Panc1 (cell line): ENCODE measurements around the gene MCM6. TPM values are rescaled to one million over a fixed set of nuclear protein-coding genes. Genes with fewer than 3 reads are reported as not detected.

Source experiments
- ATAC-seq: fragments of 200-7000 bp; cut with Tn5 transposase; 2 replicates; pipeline ENCODE4 v1.9.1; 2020; ENCODE audit warnings: mild to moderate bottlenecking, moderate library complexity
- BruUV-seq: library from RNA; stranded (reverse); fragments of 400-500 nt; replicated peaks from 2 replicates; lab custom pipeline; 2021; lab: Mats Ljungman, UMichigan
- CTCF ChIA-PET: fragments of 300-600 bp; sonication (Branson Sonifier 250); formaldehyde crosslinking; loops from one replicate; lab custom pipeline; 2022; ENCODE audit warnings: antibody characterized with exemption; lab: Charles Lee
- POLR2A ChIA-PET: fragments of 300-600 bp; sonication (Branson Sonifier 250); formaldehyde crosslinking; loops from one replicate; lab custom pipeline; 2022; ENCODE audit warnings: antibody characterized with exemption; lab: Charles Lee
- DNase-seq: peaks from one replicate; pipeline ENCODE4 v3.0.0-alpha.2; 2010; ENCODE audit warnings: low read depth, low spot score
- H3K27ac ChIP-seq: 2 replicates; pipeline ENCODE4 v1.5.1; 2011; ENCODE audit warnings: mild to moderate bottlenecking, low read length, inconsistent platforms
- H3K27me3 ChIP-seq: fragments of 200-500 bp; sonication (Bioruptor generic); 2 replicates; pipeline ENCODE4 v1.6.0; 2014; ENCODE audit warnings: low read length, inconsistent platforms; ENCODE audit not compliant: control insufficient read depth, insufficient read depth
- H3K36me3 ChIP-seq: fragments of 200-500 bp; sonication (Bioruptor generic); 2 replicates; pipeline ENCODE4 v1.5.1; 2014; ENCODE audit warnings: inconsistent platforms, mild to moderate bottlenecking, low read length, moderate library complexity; ENCODE audit not compliant: control insufficient read depth, insufficient read depth
- H3K4me1 ChIP-seq: 2 replicates; pipeline ENCODE4 v1.5.1; 2011; ENCODE audit warnings: inconsistent platforms, mild to moderate bottlenecking, low read length, moderate library complexity; ENCODE audit not compliant: control insufficient read depth, insufficient read depth
- H3K4me3 ChIP-seq, 2 experiments: 2 replicates each; pipeline ENCODE4 v1.5.1; 2011 to 2012; ENCODE audit warnings: low read depth in 2 of 2, low read length in 2 of 2, mild to moderate bottlenecking in 2 of 2, inconsistent platforms in 1 of 2, moderate library complexity in 1 of 2
- H3K9me3 ChIP-seq: fragments of 200-500 bp; sonication (Bioruptor generic); 2 replicates; pipeline ENCODE4 v1.5.1; 2014; ENCODE audit warnings: low read depth, mild to moderate bottlenecking, inconsistent platforms, low read length, moderate library complexity; ENCODE audit not compliant: control insufficient read depth, insufficient read depth
- POLR2AphosphoS5 ChIP-seq: IDR thresholded peaks from 2 replicates; pipeline ENCODE4 v1.6.1; 2012; ENCODE audit warnings: mild to moderate bottlenecking, low read depth, low read length, moderate library complexity
- SIN3A ChIP-seq: IDR thresholded peaks from 2 replicates; pipeline ENCODE4 v1.6.1; 2012; ENCODE audit warnings: low read depth, mild to moderate bottlenecking, low read length, moderate library complexity, borderline replicate concordance; ENCODE audit not compliant: insufficient read depth
- TCF7L2 ChIP-seq: IDR thresholded peaks from 2 replicates; pipeline ENCODE4 v1.6.1; 2011; ENCODE audit warnings: mild to moderate bottlenecking, low read depth, low read length, inconsistent platforms
- in situ Hi-C: cut with HindIII; loops from 2 replicates; pipeline ENCODE4 v1.10.0; 2016; ENCODE audit warnings: low sequenced_read_pairs, low pct_unique_long_range_greater_than_20kb
- intact Hi-C: fragments of 100-400 bp; cut with micrococcal nuclease; formaldehyde crosslinking; loops from one replicate; pipeline ENCODE4 v1.10.0; 2022; ENCODE audit not compliant: unreplicated experiment
- total RNA-seq: library from RNA; stranded (reverse); gene quantifications from one replicate; pipeline ENCODE4 v1.2.1, GENCODE V29; 2021; ENCODE audit not compliant: unreplicated experiment
- TF ChIP-seq, protein P1 (sequence below), 2 experiments: IDR thresholded peaks; 2 replicates each; pipeline ENCODE4 v1.6.1; 2011 to 2012; ENCODE audit warnings: low read depth in 2 of 2, control low read depth in 1 of 2, low read length in 1 of 2, mild to moderate bottlenecking in 1 of 2, moderate library complexity in 1 of 2; ENCODE audit not compliant: insufficient read depth in 1 of 2
- TF ChIP-seq, protein P2 (sequence below): fragments of 450-650 bp; IDR thresholded peaks from 2 replicates; pipeline ENCODE4 v1.5.1; 2017; ENCODE audit warnings: mild to moderate bottlenecking

The MCM6 gene
- total RNA-seq, 1 experiment from 2014 or later: 54.3 TPM

DNA sequence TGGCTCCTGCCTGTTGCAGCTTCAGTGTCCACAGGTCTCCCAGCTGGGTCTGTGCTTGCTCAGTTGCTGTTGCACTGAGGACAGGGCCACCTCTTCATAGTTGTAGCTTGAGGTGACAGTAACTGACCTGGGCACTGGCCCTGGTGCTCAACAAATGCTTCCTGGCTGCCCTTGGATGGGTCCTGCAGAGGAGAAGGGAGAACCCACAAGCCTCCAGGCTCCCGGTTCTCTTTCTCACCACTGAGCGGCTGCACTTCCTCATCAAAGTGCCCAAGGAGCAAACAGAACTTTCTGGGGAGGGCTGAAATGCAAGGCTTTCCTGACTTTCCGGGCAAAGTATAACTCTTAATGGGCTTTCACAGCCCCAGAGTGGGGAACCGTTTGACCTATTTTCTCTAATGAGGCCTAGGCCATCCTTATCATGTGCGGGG, 78.0 kb downstream of the MCM6 start:
- POLR2A ChIA-PET: no interaction called here
- Histone ChIP-seq H3K4me1 (no peaks in the 10 kb centered on the region), H3K27ac (no peak overlapping the region), H3K4me3 (no peak overlapping the region), H3K27me3 (no peaks in the 10 kb centered on the region), H3K9me3 (no peaks in the 10 kb centered on the region), H3K36me3 (no peaks in the 10 kb centered on the region)
- BruUV-seq: no TSS peak
- in situ Hi-C loops (no loop called here), intact Hi-C loops (loop anchor here (5.0 kb wide), 1 partner anchor 811 kb away; no protein-coding TSS in a partner anchor)
- TF ChIP-seq POLR2AphosphoS5: no peak
- TF ChIP-seq, protein P1, sequence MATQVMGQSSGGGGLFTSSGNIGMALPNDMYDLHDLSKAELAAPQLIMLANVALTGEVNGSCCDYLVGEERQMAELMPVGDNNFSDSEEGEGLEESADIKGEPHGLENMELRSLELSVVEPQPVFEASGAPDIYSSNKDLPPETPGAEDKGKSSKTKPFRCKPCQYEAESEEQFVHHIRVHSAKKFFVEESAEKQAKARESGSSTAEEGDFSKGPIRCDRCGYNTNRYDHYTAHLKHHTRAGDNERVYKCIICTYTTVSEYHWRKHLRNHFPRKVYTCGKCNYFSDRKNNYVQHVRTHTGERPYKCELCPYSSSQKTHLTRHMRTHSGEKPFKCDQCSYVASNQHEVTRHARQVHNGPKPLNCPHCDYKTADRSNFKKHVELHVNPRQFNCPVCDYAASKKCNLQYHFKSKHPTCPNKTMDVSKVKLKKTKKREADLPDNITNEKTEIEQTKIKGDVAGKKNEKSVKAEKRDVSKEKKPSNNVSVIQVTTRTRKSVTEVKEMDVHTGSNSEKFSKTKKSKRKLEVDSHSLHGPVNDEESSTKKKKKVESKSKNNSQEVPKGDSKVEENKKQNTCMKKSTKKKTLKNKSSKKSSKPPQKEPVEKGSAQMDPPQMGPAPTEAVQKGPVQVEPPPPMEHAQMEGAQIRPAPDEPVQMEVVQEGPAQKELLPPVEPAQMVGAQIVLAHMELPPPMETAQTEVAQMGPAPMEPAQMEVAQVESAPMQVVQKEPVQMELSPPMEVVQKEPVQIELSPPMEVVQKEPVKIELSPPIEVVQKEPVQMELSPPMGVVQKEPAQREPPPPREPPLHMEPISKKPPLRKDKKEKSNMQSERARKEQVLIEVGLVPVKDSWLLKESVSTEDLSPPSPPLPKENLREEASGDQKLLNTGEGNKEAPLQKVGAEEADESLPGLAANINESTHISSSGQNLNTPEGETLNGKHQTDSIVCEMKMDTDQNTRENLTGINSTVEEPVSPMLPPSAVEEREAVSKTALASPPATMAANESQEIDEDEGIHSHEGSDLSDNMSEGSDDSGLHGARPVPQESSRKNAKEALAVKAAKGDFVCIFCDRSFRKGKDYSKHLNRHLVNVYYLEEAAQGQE (IDR thresholded peaks at IDR 0.05; ENCODE audit: insufficient read depth in 1 of 2, low read depth in 2 of 2, low read length in 1 of 2): no peak
- TF ChIP-seq, protein P2, sequence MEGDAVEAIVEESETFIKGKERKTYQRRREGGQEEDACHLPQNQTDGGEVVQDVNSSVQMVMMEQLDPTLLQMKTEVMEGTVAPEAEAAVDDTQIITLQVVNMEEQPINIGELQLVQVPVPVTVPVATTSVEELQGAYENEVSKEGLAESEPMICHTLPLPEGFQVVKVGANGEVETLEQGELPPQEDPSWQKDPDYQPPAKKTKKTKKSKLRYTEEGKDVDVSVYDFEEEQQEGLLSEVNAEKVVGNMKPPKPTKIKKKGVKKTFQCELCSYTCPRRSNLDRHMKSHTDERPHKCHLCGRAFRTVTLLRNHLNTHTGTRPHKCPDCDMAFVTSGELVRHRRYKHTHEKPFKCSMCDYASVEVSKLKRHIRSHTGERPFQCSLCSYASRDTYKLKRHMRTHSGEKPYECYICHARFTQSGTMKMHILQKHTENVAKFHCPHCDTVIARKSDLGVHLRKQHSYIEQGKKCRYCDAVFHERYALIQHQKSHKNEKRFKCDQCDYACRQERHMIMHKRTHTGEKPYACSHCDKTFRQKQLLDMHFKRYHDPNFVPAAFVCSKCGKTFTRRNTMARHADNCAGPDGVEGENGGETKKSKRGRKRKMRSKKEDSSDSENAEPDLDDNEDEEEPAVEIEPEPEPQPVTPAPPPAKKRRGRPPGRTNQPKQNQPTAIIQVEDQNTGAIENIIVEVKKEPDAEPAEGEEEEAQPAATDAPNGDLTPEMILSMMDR: no peak
- no peak for TF ChIP-seq SIN3A
- no peak for TF ChIP-seq TCF7L2
- no peak for DNase-seq
- ATAC-seq: no peak; the same call in 1 of the 2 replicates
- CTCF ChIA-PET: interaction anchor here (1.9 kb wide), 1 partner anchor 810 kb away, joined by 5 read pairs; no protein-coding TSS in a partner anchor

DNA sequence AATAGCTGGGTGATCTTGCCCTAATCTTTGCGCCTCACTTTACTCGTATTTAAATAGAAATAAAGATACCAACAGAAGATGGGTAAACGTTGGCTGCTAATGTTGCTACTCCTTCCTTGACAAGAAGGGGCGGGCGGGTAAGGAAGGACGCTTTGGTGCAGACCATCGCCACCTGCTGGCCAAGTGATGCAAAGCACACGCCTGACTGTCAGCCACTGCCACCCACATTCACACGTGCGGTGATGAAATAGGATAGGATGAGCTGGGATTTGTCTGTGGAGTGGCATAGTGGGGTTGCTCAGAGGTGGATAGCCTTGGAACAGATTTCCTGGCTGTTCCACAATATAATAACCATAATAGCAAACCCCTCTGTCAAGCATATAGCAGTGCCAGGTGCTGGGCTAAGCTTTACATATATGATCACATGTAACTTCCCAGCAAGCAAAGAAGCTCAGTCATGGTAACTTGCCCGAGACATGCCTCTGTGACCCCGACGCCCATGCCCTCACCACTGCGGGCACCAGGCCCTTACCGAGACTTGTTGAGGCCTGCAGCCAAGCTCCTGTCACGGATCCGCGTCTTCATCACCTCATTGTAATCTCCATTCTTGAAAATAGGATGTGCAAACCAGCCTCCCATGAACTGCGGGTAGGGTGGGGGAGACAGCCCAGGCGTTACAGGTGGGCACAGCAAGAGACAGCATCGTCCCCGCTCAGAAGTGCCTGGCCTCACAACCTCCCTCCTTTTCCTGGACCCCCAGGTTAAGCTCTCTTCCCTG, 78.6 kb downstream of the MCM6 start:
- ChIA-PET POLR2A (no interaction called here), CTCF (interaction anchor here (0.7 to 1.9 kb wide), 3 partner anchors 11 to 809 kb away, joined by 3 to 5 read pairs (median 5); no protein-coding TSS in a partner anchor)
- intact Hi-C loops (loop anchor here (5.0 kb wide), 1 partner anchor 810 kb away; no protein-coding TSS in a partner anchor), in situ Hi-C loops (no loop called here)
- H3K27ac ChIP-seq: no peak overlapping the region
- TF ChIP-seq, protein P1 (IDR thresholded peaks at IDR 0.05; ENCODE audit: insufficient read depth in 1 of 2, low read depth in 2 of 2, low read length in 1 of 2): no peak
- TF ChIP-seq, protein P2: peak; percentile 97
- BruUV-seq: no TSS peak
- H3K4me3 ChIP-seq: no peak overlapping the region
- no peaks in the 10 kb centered on the region for H3K36me3 ChIP-seq
- DNase-seq (peak; percentile 48), ATAC-seq (peak; percentile 90)
- H3K4me1 ChIP-seq: no peaks in the 10 kb centered on the region
- no peaks in the 10 kb centered on the region for H3K27me3 ChIP-seq
- H3K9me3 ChIP-seq: no peaks in the 10 kb centered on the region
